ENCODE results near the gene CEP290.
A peak's percentile ranks its signal among the peaks of the same experiment; 100 is the strongest.

The CEP290 gene

DNA sequence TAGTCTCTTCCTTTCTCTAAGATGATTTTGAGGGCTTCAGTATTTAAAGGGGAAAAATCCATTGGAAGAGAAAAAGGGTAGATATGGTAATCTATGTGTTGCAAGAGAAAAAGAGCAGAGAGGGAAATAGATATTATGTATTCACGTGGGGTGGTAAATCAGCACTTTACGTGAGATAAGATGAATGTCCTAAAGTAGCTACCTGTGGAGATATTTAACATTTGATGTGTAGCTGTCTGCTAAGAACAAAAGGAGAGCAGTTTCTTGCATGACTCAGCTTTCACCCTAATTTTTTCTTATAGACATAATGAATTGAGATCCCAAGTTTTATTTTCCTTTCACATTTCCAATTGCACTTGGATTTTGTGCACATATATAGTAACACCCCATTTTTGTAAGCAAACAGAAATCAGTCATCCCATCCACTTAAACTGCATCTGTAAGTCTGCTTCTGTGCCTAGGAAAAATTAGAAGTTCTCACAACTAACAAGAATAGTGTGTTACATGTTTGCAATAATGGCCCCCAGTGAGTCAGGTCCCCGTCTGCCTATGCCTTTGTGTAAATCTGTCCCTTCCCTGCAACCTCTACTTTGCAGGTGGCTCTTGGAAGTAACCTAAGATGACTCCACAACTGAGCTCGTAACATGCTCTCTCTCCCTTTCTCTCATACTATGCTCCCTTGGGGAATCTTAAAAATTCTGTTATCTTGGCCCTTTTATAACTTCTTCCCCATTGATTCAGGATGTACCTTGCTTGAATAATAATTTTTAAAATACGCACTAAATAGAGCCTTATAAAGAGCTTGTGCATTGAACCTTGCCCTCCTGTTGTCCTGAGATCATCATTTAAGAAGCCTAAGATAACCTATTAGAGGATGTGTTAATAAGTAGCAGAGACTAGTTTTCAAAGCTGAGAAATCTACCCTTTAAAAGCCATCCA, 3.9 kb upstream of the CEP290 start:
- ChIA-PET POLR2A (interaction anchor here (0.6 kb wide), 1 partner anchor 13 kb away, joined by 4 read pairs; no protein-coding TSS in a partner anchor), CTCF (interaction anchor here (0.6 to 0.8 kb wide), 5 partner anchors 7 to 1785 kb away, joined by 3 to 4 read pairs (median 3); no protein-coding TSS in a partner anchor)
- Histone ChIP-seq H3K9me3 (ENCODE audit: control insufficient read depth, insufficient read depth, low read depth, low read length) (no peaks in the 10 kb centered on the region), H3K4me3 (ENCODE audit: low read depth, low read length) (no peak overlapping the region), H3K4me1 (ENCODE audit: control insufficient read depth, insufficient read depth, low read length) (peaks cover 7% of the 10 kb centered on the region), H3K27ac (ENCODE audit: extremely low read depth, low read depth, low read length) (peak overlapping the region; percentile 66), H3K36me3 (ENCODE audit: control insufficient read depth in 2 of 2, insufficient read depth in 1 of 2, low read length in 2 of 2) (peaks cover 0 to 12% of the 10 kb centered on the region in 2 experiments; a peak in 1 of 3 replicates)
- no peak for TF ChIP-seq OSR2 (tag by site-specific recombination; IDR thresholded peaks at IDR 0.05)
- no peak for TF ChIP-seq ZNF404 (tag by site-specific recombination; IDR thresholded peaks at IDR 0.05)
- TF ChIP-seq, protein P1, sequence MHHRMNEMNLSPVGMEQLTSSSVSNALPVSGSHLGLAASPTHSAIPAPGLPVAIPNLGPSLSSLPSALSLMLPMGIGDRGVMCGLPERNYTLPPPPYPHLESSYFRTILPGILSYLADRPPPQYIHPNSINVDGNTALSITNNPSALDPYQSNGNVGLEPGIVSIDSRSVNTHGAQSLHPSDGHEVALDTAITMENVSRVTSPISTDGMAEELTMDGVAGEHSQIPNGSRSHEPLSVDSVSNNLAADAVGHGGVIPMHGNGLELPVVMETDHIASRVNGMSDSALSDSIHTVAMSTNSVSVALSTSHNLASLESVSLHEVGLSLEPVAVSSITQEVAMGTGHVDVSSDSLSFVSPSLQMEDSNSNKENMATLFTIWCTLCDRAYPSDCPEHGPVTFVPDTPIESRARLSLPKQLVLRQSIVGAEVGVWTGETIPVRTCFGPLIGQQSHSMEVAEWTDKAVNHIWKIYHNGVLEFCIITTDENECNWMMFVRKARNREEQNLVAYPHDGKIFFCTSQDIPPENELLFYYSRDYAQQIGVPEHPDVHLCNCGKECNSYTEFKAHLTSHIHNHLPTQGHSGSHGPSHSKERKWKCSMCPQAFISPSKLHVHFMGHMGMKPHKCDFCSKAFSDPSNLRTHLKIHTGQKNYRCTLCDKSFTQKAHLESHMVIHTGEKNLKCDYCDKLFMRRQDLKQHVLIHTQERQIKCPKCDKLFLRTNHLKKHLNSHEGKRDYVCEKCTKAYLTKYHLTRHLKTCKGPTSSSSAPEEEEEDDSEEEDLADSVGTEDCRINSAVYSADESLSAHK (tag by site-specific recombination; IDR thresholded peaks at IDR 0.05) = peak; percentile 67
- TF ChIP-seq, protein P2, sequence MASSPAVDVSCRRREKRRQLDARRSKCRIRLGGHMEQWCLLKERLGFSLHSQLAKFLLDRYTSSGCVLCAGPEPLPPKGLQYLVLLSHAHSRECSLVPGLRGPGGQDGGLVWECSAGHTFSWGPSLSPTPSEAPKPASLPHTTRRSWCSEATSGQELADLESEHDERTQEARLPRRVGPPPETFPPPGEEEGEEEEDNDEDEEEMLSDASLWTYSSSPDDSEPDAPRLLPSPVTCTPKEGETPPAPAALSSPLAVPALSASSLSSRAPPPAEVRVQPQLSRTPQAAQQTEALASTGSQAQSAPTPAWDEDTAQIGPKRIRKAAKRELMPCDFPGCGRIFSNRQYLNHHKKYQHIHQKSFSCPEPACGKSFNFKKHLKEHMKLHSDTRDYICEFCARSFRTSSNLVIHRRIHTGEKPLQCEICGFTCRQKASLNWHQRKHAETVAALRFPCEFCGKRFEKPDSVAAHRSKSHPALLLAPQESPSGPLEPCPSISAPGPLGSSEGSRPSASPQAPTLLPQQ (tag by site-specific recombination; IDR thresholded peaks at IDR 0.05) = no peak
- TF ChIP-seq, protein P3, sequence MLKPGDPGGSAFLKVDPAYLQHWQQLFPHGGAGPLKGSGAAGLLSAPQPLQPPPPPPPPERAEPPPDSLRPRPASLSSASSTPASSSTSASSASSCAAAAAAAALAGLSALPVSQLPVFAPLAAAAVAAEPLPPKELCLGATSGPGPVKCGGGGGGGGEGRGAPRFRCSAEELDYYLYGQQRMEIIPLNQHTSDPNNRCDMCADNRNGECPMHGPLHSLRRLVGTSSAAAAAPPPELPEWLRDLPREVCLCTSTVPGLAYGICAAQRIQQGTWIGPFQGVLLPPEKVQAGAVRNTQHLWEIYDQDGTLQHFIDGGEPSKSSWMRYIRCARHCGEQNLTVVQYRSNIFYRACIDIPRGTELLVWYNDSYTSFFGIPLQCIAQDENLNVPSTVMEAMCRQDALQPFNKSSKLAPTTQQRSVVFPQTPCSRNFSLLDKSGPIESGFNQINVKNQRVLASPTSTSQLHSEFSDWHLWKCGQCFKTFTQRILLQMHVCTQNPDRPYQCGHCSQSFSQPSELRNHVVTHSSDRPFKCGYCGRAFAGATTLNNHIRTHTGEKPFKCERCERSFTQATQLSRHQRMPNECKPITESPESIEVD (tag by site-specific recombination; IDR thresholded peaks at IDR 0.05) = 0 out of 2 replicates have a peak, but pooled peaks have one; percentile 12
- 0 out of 2 replicates have a peak, but pooled peaks have one; percentile 16 for TF ChIP-seq ZNF600 (tag by site-specific recombination; IDR thresholded peaks at IDR 0.05)
- TF ChIP-seq SP7 (tag by site-specific recombination; IDR thresholded peaks at IDR 0.05) = peak; percentile 9; the same call in 1 of the 2 replicates
- TF ChIP-seq, protein P4, sequence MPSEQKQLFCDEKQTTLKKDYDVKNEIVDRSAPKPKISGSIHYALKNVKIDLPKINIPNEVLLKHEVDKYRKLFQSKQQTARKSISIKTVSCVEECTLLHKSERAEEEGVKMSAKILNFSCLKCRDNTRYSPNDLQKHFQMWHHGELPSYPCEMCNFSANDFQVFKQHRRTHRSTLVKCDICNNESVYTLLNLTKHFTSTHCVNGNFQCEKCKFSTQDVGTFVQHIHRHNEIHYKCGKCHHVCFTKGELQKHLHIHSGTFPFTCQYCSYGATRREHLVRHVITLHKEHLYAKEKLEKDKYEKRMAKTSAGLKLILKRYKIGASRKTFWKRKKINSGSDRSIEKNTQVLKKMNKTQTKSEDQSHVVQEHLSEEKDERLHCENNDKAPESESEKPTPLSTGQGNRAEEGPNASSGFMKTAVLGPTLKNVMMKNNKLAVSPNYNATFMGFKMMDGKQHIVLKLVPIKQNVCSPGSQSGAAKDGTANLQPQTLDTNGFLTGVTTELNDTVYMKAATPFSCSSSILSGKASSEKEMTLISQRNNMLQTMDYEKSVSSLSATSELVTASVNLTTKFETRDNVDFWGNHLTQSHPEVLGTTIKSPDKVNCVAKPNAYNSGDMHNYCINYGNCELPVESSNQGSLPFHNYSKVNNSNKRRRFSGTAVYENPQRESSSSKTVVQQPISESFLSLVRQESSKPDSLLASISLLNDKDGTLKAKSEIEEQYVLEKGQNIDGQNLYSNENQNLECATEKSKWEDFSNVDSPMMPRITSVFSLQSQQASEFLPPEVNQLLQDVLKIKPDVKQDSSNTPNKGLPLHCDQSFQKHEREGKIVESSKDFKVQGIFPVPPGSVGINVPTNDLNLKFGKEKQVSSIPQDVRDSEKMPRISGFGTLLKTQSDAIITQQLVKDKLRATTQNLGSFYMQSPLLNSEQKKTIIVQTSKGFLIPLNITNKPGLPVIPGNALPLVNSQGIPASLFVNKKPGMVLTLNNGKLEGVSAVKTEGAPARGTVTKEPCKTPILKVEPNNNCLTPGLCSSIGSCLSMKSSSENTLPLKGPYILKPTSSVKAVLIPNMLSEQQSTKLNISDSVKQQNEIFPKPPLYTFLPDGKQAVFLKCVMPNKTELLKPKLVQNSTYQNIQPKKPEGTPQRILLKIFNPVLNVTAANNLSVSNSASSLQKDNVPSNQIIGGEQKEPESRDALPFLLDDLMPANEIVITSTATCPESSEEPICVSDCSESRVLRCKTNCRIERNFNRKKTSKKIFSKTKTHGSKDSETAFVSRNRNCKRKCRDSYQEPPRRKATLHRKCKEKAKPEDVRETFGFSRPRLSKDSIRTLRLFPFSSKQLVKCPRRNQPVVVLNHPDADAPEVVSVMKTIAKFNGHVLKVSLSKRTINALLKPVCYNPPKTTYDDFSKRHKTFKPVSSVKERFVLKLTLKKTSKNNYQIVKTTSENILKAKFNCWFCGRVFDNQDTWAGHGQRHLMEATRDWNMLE (tag by site-specific recombination; conservative IDR thresholded peaks at IDR 0.05; ENCODE audit: low read depth) = no peak
- no peak for TF ChIP-seq HOXC10 (CRISPR knock-in tag; IDR thresholded peaks at IDR 0.05)
- no peak for TF ChIP-seq OVOL3 (tag by site-specific recombination; IDR thresholded peaks at IDR 0.05)
- no peak for TF ChIP-seq ZNF837 (tag by site-specific recombination; IDR thresholded peaks at IDR 0.05)
- TF ChIP-seq FEZF1 (tag by site-specific recombination; IDR thresholded peaks at IDR 0.05) = peak; percentile 79
- TF ChIP-seq ZNF366 (tag by site-specific recombination; conservative IDR thresholded peaks at IDR 0.05) = no peak
- TF ChIP-seq GLIS1 (tag by site-specific recombination; IDR thresholded peaks at IDR 0.05) = 0 out of 2 replicates have a peak, but pooled peaks have one; percentile 24
- TF ChIP-seq ZNF768 (tag by site-specific recombination; IDR thresholded peaks at IDR 0.05) = no peak
- TF ChIP-seq ZNF133 (tag by site-specific recombination; IDR thresholded peaks at IDR 0.05) = no peak
- 0 out of 2 replicates have a peak, but pooled peaks have one; percentile 12 for TF ChIP-seq IKZF3 (tag by site-specific recombination; IDR thresholded peaks at IDR 0.05)
- TF ChIP-seq, protein P5, sequence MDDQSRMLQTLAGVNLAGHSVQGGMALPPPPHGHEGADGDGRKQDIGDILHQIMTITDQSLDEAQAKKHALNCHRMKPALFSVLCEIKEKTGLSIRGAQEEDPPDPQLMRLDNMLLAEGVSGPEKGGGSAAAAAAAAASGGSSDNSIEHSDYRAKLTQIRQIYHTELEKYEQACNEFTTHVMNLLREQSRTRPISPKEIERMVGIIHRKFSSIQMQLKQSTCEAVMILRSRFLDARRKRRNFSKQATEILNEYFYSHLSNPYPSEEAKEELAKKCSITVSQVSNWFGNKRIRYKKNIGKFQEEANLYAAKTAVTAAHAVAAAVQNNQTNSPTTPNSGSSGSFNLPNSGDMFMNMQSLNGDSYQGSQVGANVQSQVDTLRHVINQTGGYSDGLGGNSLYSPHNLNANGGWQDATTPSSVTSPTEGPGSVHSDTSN (CRISPR knock-in tag; IDR thresholded peaks at IDR 0.05) = no peak
- no peak for TF ChIP-seq ZNF610 (tag by site-specific recombination; IDR thresholded peaks at IDR 0.05; ENCODE audit: borderline replicate concordance)
- TF ChIP-seq ZNF558 (tag by site-specific recombination; IDR thresholded peaks at IDR 0.05) = no peak
- TF ChIP-seq ZNF350 (tag by site-specific recombination; IDR thresholded peaks at IDR 0.05) = no peak
- TF ChIP-seq, protein P6, sequence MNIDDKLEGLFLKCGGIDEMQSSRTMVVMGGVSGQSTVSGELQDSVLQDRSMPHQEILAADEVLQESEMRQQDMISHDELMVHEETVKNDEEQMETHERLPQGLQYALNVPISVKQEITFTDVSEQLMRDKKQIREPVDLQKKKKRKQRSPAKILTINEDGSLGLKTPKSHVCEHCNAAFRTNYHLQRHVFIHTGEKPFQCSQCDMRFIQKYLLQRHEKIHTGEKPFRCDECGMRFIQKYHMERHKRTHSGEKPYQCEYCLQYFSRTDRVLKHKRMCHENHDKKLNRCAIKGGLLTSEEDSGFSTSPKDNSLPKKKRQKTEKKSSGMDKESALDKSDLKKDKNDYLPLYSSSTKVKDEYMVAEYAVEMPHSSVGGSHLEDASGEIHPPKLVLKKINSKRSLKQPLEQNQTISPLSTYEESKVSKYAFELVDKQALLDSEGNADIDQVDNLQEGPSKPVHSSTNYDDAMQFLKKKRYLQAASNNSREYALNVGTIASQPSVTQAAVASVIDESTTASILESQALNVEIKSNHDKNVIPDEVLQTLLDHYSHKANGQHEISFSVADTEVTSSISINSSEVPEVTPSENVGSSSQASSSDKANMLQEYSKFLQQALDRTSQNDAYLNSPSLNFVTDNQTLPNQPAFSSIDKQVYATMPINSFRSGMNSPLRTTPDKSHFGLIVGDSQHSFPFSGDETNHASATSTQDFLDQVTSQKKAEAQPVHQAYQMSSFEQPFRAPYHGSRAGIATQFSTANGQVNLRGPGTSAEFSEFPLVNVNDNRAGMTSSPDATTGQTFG (tag by site-specific recombination; IDR thresholded peaks at IDR 0.05; ENCODE audit: borderline replicate concordance) = no peak

All from HEK293 (cell line).